GM12891 (cell line): ENCODE measurements around the gene U2AF1L4.

Experiments
- DNase-seq: peaks from one replicate; pipeline ENCODE4 v3.0.0; 2011; ENCODE audit warnings: low spot score; ENCODE audit not compliant: insufficient read length
- FAIRE-seq: peaks from 2 replicates; lab custom pipeline; 2011; peaks lifted over from hg19 to GRCh38; lab: Jason Lieb, UNC
- PAX5 ChIP-seq: IDR thresholded peaks from 2 replicates; pipeline ENCODE4 v1.6.1; 2011; ENCODE audit warnings: low read length, moderate library complexity, mild to moderate bottlenecking; ENCODE audit not compliant: insufficient read depth, severe bottlenecking
- POLR2A ChIP-seq: IDR thresholded peaks from 2 replicates; pipeline ENCODE4 v1.6.1; 2011; ENCODE audit warnings: low read depth, low read length, control low read depth
- POLR2AphosphoS5 ChIP-seq: IDR thresholded peaks from 2 replicates; pipeline ENCODE4 v1.6.1; 2011; ENCODE audit warnings: low read depth, low read length, control low read depth
- POU2F2 ChIP-seq: IDR thresholded peaks from 2 replicates; pipeline ENCODE4 v1.6.1; 2011; ENCODE audit warnings: low read depth, mild to moderate bottlenecking, control low read depth, low read length, moderate library complexity
- SPI1 ChIP-seq: IDR thresholded peaks from 2 replicates; pipeline ENCODE4 v1.6.1; 2011; ENCODE audit warnings: low read depth, low read length, control low read depth
- TAF1 ChIP-seq: IDR thresholded peaks from 2 replicates; pipeline ENCODE4 v1.6.1; 2011; ENCODE audit warnings: low read depth, low read length, control low read depth

The U2AF1L4 gene

DNA sequence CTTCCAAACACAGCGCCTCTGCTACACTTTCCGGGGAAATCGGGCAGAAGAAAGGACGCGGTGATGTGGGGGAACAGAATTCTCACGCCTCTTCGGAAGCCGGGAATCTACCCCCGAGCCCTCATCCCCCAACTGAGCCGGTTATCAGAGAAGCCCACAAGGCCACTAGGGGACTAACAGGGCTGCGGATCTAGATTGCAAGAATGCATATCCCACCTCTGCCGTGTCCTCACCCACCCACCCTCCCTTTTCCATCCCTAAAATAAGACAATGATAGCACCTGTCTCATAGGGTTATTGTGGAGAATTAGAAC is 4.1 kb downstream of the U2AF1L4 start:
- DNase-seq (no peak), FAIRE-seq (no peak)
- TF ChIP-seq POLR2AphosphoS5 (no peak), TAF1 (no peak), POLR2A (no peak), POU2F2 (no peak), SPI1 (no peak), PAX5 (no peak)

DNA sequence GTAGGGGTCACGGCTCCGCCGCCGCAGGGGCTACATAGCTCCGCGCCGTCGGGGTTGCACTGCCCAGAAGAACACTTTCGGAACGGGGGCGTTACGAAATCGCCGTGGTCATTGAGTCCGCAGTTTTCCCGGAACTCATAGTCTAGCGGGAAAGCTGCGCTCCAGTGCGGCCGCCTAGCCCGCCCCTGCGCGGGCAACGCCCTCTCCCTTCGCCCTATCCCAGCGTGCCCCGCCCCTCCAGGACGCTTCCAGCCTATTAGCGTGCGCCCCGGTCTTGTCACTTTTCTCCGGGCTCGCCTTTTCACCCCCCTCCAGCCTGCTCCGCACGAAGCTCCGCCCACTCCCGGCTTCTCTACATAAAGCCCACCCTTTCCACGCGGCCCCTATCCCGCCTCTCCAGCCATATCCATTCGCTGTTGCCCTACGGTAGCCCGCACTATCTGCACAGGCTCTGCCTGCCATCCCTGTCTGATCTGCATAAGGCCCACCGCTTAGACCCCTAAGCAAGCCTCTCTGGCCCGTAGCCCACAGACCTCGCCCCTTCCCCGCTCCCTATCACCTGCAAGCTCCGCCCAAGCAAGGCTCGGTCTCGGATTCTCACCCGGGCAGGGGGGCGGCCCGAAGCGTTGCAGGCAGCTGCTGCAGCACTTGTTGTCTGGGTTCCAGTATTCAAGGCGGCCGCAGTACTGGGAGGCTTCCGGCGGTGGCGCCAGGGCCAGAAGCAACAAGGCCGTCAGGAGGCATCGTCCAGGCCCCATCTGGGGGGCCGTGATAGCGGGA is 4.6 kb downstream of the U2AF1L4 start:
- TF ChIP-seq POLR2A (peak; percentile 75), POU2F2 (peak; percentile 59; the same call in 1 of the 2 replicates), PAX5 (no peak), POLR2AphosphoS5 (0 out of 2 replicates have a peak, but pooled peaks have one; percentile 36), TAF1 (peak; percentile 71), SPI1 (no peak)
- DNase-seq (peak; percentile 99), FAIRE-seq (peak; percentile 91)

DNA sequence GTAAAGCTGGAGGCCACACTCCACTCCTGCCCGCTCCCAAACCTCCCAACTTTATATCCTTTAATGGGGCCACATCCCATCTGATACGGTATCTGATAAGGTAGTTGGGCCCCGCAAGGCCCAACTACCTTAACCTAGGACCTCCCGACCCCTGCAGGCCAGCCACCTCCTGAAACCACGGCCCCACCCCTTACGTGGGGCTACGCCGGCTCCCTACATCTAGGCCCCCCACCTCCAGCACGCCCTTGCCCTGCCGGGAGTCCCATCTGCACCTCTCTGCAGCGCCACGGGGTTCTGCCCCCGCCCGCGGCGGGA is 5.2 kb downstream of the U2AF1L4 start:
- no peak for DNase-seq
- FAIRE-seq = no peak
- TF ChIP-seq SPI1 (no peak), PAX5 (no peak), POU2F2 (no peak), TAF1 (no peak), POLR2AphosphoS5 (no peak), POLR2A (no peak)

DNA sequence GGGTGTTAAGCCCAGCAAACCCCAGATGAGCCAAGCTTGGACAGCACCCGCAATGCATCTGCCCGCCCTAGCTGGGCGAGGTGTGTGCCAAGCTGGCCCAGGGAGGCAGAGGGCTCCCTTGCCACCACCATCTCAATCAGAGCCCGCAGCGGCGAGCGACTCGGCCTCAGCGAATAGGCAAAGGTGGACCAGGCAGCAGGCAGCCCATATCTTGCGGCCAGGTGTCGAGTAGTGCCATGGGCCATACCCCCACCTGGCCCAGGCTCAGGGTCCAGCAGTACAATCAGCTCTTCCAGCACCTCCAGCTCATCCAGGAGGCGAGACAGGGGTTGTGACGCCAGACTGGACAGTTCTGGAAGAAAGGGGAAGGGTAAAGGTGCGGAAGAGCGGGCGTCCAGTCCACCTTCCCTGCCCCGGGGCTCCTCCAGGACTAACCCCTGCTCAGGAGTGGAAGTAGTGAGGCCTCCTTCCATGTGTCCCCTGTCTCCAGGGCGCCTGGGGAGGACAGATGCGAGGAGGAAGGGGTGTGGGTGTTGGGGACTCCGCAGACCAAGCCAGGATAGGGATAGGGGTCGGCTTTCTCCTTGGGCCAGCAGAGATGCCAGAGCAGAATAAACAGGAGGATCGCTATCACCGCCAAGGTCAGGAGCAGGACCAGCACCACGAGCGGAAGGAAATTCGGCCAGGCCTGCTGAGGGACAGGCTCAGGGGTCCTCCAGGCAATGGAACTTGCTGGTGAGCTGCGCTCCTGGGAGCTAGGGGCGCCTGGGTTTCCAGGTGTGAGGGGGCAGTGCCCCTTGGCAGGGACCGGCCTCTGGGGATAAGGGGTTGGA is 5.7 kb downstream of the U2AF1L4 start:
- no peak for TF ChIP-seq SPI1
- TF ChIP-seq TAF1 = no peak
- TF ChIP-seq POLR2AphosphoS5 = 0 out of 2 replicates have a peak, but pooled peaks have one; percentile 7
- FAIRE-seq (no peak), DNase-seq (no peak)

DNA sequence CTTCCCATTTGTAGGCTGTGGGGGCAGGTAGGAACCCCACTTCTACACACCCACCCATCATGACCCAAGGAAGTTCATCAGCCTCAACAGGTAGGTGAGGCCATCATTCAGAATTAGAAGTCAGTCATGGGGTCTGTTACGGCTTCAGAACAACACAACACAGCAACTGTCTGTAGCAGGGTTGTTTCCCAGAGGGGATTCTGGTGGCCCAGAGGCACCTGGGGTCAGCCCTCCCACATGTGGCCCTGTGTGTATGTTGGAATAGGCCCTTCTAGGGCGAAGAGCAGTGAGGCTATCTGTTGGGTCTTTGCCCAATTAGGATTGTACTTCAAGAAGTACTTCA is 6.4 kb downstream of the U2AF1L4 start:
- no peak for TF ChIP-seq POLR2A
- no peak for TF ChIP-seq PAX5
- no peak for TF ChIP-seq SPI1
- FAIRE-seq (no peak), DNase-seq (peak; percentile 19)

DNA sequence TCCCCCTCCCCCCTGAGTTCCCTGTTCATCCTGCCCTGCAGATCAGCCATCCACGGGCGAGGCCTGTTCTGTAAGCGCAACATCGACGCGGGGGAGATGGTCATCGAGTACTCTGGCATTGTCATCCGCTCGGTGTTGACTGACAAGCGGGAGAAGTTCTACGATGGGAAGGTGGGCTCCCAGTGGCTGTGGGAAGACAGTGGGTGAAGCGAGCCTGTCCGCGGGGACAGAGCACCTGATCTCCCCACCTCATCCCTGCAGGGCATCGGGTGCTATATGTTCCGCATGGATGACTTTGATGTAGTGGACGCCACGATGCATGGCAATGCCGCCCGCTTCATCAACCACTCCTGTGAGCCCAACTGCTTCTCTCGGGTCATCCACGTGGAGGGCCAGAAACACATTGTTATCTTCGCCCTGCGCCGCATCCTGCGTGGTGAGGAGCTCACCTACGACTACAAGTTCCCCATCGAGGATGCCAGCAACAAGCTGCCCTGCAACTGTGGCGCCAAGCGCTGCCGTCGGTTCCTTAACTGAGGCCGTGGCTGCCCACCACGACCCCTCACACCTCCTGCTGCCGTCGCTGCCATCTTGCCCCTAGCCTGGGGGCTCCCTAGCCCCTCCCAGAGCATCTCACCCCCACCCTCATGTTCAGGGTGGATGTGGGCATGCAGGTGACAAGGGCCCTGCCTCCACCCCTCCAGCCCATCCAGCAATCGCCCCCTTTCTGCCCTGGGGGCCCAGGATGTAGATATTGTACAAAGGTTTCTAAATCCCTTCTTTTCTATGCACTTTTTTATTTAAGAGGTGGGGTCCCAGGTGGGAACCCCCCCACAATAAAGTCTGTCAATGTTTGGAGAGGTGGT is 7.0 kb downstream of the U2AF1L4 start:
- FAIRE-seq (no peak), DNase-seq (peak; percentile 9)
- no peak for TF ChIP-seq SPI1
- 0 out of 2 replicates have a peak, but pooled peaks have one; percentile 64 for TF ChIP-seq POLR2AphosphoS5

DNA sequence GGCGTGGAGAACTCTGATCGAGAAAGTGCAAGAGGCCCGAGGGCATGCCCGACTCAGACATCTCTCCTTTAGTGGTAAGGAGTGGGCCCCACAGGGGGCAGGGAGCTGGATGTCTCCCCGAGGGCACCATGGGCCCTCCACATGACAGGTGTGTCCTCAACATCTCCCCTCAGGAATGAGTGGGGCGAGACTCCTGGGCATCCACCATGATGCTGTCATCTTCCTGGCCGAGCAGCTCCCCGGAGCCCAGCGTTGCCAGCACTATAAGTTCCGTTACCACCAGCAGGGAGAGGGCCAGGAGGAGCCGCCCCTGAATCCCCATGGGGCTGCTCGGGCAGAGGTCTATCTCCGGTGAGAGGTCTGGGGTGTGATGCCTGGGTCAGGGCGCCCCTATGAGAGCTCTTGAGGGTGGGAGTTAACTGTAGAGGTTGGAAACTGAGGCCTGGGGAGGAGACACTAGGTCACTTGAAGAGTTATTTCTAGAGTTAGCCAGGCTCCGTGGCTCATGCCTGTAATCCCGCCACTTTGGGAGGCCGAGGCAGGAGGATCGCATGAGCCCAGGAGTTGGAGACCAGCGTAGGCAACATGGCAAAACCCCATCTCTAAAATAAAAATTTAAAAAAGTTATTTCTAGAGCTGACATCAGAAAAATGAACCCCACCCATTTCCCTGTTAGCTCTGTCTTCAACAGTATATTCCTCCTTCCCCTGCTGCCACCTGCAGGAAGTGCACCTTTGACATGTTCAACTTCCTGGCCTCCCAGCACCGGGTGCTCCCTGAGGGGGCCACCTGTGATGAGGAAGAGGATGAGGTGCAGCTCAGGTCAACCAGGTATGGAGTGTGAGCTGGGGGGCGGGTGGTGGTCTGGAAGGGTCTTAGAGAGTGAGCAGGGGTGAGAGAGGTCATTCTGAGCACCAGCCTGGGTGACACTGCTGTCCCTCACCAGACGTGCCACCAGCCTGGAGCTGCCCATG is 8.0 kb downstream of the U2AF1L4 start:
- FAIRE-seq = peak; percentile 33
- peak; percentile 36 for DNase-seq
- TF ChIP-seq POLR2AphosphoS5 (no peak), TAF1 (no peak), POLR2A (0 out of 2 replicates have a peak, but pooled peaks have one; percentile 20), PAX5 (no peak)

DNA sequence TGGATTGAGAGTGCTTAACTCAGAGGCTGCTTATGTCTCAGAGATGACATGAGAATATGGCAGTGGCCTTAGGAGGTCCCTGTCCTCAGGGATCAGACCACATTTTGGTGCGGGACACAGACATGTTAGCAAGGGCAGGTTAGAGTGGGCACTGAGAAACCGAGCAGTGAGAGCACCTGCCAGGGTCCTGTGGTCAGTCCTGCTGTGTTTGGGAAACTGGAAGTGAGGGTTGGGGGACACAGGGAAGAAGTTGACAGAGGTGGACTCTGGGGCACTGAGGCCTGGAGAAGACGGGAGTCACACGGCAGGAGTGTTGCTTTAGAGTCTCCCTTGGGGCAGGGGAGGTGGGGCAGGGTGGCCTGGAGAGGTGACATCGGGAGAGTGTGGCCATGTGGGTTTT is 10.3 kb downstream of the U2AF1L4 start:
- DNase-seq (no peak), FAIRE-seq (no peak)
- no peak for TF ChIP-seq POU2F2
- no peak for TF ChIP-seq SPI1
- no peak for TF ChIP-seq PAX5
- no peak for TF ChIP-seq POLR2AphosphoS5
- no peak for TF ChIP-seq POLR2A
- TF ChIP-seq TAF1 = no peak

DNA sequence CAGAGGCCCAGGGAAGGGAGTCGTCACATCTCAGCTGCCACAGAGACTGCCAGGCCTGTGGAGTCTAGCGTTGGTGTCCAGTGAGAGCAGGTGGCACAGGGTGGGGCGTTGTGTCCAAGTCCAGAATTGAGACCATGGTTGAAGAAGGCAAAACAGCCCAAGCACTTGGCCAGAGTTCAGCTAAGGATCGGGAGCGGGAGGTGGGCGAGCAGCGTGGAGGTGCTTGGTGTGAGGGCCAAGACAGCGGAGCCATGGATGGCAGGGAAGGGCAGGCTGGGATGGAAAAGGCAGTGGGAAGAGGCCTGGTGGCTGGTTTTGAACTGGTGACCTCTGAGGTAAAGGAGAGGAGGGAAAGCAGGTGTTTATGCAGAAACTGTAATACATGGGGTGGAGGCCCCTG is 10.9 kb downstream of the U2AF1L4 start:
- FAIRE-seq (no peak), DNase-seq (no peak)
- TF ChIP-seq POLR2AphosphoS5 (0 out of 2 replicates have a peak, but pooled peaks have one; percentile 41), SPI1 (no peak)
